Gastroesophageal sphincter (tissue), 3 donors: Measurements from ENCODE around the gene DCAF12.

Experiments
- CTCF ChIP-seq, 4 experiments: fragments of 200-600 bp in 2 of 4; fragments of 450-650 bp in 2 of 4; sonication (generic) in 1 of 4; IDR thresholded peaks; one replicate each; pipeline ENCODE4 v1.5.1; 2017 to 2019; ENCODE audit warnings: antibody characterized with exemption in 4 of 4, mild to moderate bottlenecking in 2 of 4, moderate library complexity in 2 of 4
- EP300 ChIP-seq: sonication (generic); formaldehyde crosslinking; IDR thresholded peaks from one replicate; pipeline ENCODE4 v1.6.1; 2017; ENCODE audit warnings: antibody characterized with exemption, mild to moderate bottlenecking
- POLR2A ChIP-seq, 2 donors: fragments of 450-650 bp; IDR thresholded peaks; one replicate each; pipeline ENCODE4 v1.6.1; 2017; ENCODE audit warnings: antibody characterized with exemption in 2 of 2, mild to moderate bottlenecking in 2 of 2, moderate library complexity in 1 of 2
- POLR2AphosphoS5 ChIP-seq: sonication (generic); formaldehyde crosslinking; IDR thresholded peaks from one replicate; pipeline ENCODE4 v1.6.1; 2017; ENCODE audit warnings: antibody characterized with exemption

GRCh38 chr9:34065541-34065940 is 61.0 kb downstream of the DCAF12 start:
- no peak for TF ChIP-seq CTCF (IDR thresholded peaks at IDR 0.05)
- TF ChIP-seq POLR2A (IDR thresholded peaks at IDR 0.05): no peak
- TF ChIP-seq EP300: no peak
- no peak for TF ChIP-seq POLR2AphosphoS5
